ENCODE measurements around the gene CCNB1IP1.
"Not testable (repeated sequence)": the region's sequence is repeated elsewhere in the genome, so short reads cannot be mapped to it uniquely, and the experiment has no call there.

The CCNB1IP1 gene

GRCh38 chr14:20345366-20345765, 12.3 kb upstream of the CCNB1IP1 start:
- Mint-ChIP-seq H3K9me3 (no peaks in the 10 kb centered on the region), H3K4me1 (peaks cover 22% of the 10 kb centered on the region), H3K4me3 (no peak overlapping the region), H3K27me3 (no peaks in the 10 kb centered on the region), H3K27ac (peak overlapping the region in 1 of 2 donors; percentile 23)
- DNase-seq: no peak
- ATAC-seq: no peak

- H3K4me3 Mint-ChIP-seq: peak overlapping the region; percentile 87 to 93
- H3K27ac Mint-ChIP-seq: peak overlapping the region; percentile 91 to 98
- H3K4me1 Mint-ChIP-seq: peaks cover 22% of the 10 kb centered on the region
- DNase-seq (no peak), ATAC-seq (no peak)
- H3K27me3 Mint-ChIP-seq: no peaks in the 10 kb centered on the region
- no peaks in the 10 kb centered on the region for H3K9me3 Mint-ChIP-seq
Measured at GRCh38 chr14:20343862-20344220, 10.8 kb upstream of the CCNB1IP1 start.

GRCh38 chr14:20343092-20343861, 10.2 kb upstream of the CCNB1IP1 start, which contains the start of gene PARP2:
TSS of gene PARP2 (plus strand) at chr14:20343635. CDS start at chr14:20343642, 7 bp downstream.
- DNase-seq (peak; percentile 97 to 98), ATAC-seq (peak; percentile 97)
- no peaks in the 10 kb centered on the region for H3K27me3 Mint-ChIP-seq
- no peaks in the 10 kb centered on the region for H3K9me3 Mint-ChIP-seq
- peak within 1 kb of the TSS; percentile 97 to 98 for H3K27ac Mint-ChIP-seq
- H3K4me1 Mint-ChIP-seq: peaks cover 22% of the 10 kb centered on the region
- peak within 1 kb of the TSS; percentile 87 to 93 for H3K4me3 Mint-ChIP-seq

- H3K27me3 Mint-ChIP-seq: no peaks in the 10 kb centered on the region
- H3K4me3 Mint-ChIP-seq: no peak overlapping the region
- H3K4me1 Mint-ChIP-seq: peaks cover 22% of the 10 kb centered on the region
- DNase-seq: no peak
- no peaks in the 10 kb centered on the region for H3K9me3 Mint-ChIP-seq
- peak overlapping the region in 1 of 2 donors; percentile 86 for H3K27ac Mint-ChIP-seq
- no peak for ATAC-seq
Measured at GRCh38 chr14:20341646-20342045, 8.6 kb upstream of the CCNB1IP1 start.

- H3K4me1 Mint-ChIP-seq: peaks cover 22% of the 10 kb centered on the region
- not testable (repeated sequence) for H3K27me3 Mint-ChIP-seq, ATAC-seq, H3K4me3 Mint-ChIP-seq, H3K27ac Mint-ChIP-seq, H3K9me3 Mint-ChIP-seq, DNase-seq
Measured at GRCh38 chr14:20341032-20341431, 8.0 kb upstream of the CCNB1IP1 start.

- no peak for ATAC-seq
- Mint-ChIP-seq H3K4me1 (peaks cover 33% of the 10 kb centered on the region), H3K9me3 (no peaks in the 10 kb centered on the region), H3K27me3 (no peaks in the 10 kb centered on the region), H3K4me3 (no peak overlapping the region), H3K27ac (peak overlapping the region in 1 of 2 donors; percentile 87)
- no peak for DNase-seq
Measured at GRCh38 chr14:20334017-20334416, 938 bp upstream of the CCNB1IP1 start.

GRCh38 chr14:20333494-20333841, 389 bp upstream of the CCNB1IP1 start:
- Mint-ChIP-seq H3K4me3 (peak overlapping the region; percentile 83 to 95), H3K9me3 (no peaks in the 10 kb centered on the region), H3K27ac (peak overlapping the region; percentile 87 to 88), H3K27me3 (no peaks in the 10 kb centered on the region), H3K4me1 (peaks cover 38% of the 10 kb centered on the region)
- DNase-seq (no peak), ATAC-seq (peak; percentile 27)

GRCh38 chr14:20332431-20332787, 670 bp downstream of the CCNB1IP1 start:
- DNase-seq (no peak), ATAC-seq (no peak)
- H3K9me3 Mint-ChIP-seq: no peaks in the 10 kb centered on the region
- peak overlapping the region; percentile 87 to 88 for H3K27ac Mint-ChIP-seq
- H3K27me3 Mint-ChIP-seq: no peaks in the 10 kb centered on the region
- peak overlapping the region; percentile 83 to 95 for H3K4me3 Mint-ChIP-seq
- peaks cover 46% of the 10 kb centered on the region for H3K4me1 Mint-ChIP-seq

GRCh38 chr14:20331053-20331613, 1.9 kb downstream of the CCNB1IP1 start:
- H3K4me1 Mint-ChIP-seq: peaks cover 49% of the 10 kb centered on the region
- no peak for ATAC-seq
- H3K4me3 Mint-ChIP-seq: peak overlapping the region; percentile 53 to 75
- DNase-seq: no peak
- H3K27ac Mint-ChIP-seq: peak overlapping the region in 1 of 2 donors; percentile 52
- H3K9me3 Mint-ChIP-seq: no peaks in the 10 kb centered on the region
- H3K27me3 Mint-ChIP-seq: no peaks in the 10 kb centered on the region

GRCh38 chr14:20329355-20329754, 3.7 kb downstream of the CCNB1IP1 start:
- no peak overlapping the region for H3K4me3 Mint-ChIP-seq
- H3K9me3 Mint-ChIP-seq: no peaks in the 10 kb centered on the region
- DNase-seq: no peak
- no peak for ATAC-seq
- no peak overlapping the region for H3K27ac Mint-ChIP-seq
- H3K27me3 Mint-ChIP-seq: no peaks in the 10 kb centered on the region
- H3K4me1 Mint-ChIP-seq: peaks cover 49% of the 10 kb centered on the region

- Mint-ChIP-seq H3K9me3 (no peaks in the 10 kb centered on the region), H3K4me1 (peaks cover 49% of the 10 kb centered on the region), H3K4me3 (no peak overlapping the region), H3K27me3 (no peaks in the 10 kb centered on the region), H3K27ac (peak overlapping the region in 1 of 2 donors; percentile 84)
- ATAC-seq: no peak
- DNase-seq: no peak
Measured at GRCh38 chr14:20328705-20329104, 4.4 kb downstream of the CCNB1IP1 start.

- H3K27ac Mint-ChIP-seq: peak overlapping the region in 1 of 2 donors; percentile 15
- H3K4me1 Mint-ChIP-seq: peaks cover 48% of the 10 kb centered on the region
- peak overlapping the region; percentile 8 to 62 for H3K4me3 Mint-ChIP-seq
- DNase-seq (peak in 1 of 2 donors; percentile 16), ATAC-seq (no peak)
- H3K9me3 Mint-ChIP-seq: no peaks in the 10 kb centered on the region
- H3K27me3 Mint-ChIP-seq: no peaks in the 10 kb centered on the region
Measured at GRCh38 chr14:20327005-20327869, 5.8 kb downstream of the CCNB1IP1 start.

- Mint-ChIP-seq H3K4me3 (no peak overlapping the region), H3K9me3 (no peaks in the 10 kb centered on the region), H3K27ac (no peak overlapping the region), H3K4me1 (peaks cover 5% of the 10 kb centered on the region), H3K27me3 (no peaks in the 10 kb centered on the region)
- DNase-seq (no peak), ATAC-seq (no peak)
Measured at GRCh38 chr14:20317720-20318119, 15.4 kb downstream of the CCNB1IP1 start.

- DNase-seq (no peak), ATAC-seq (no peak)
- peaks cover 5% of the 10 kb centered on the region for H3K4me1 Mint-ChIP-seq
- no peaks in the 10 kb centered on the region for H3K9me3 Mint-ChIP-seq
- no peaks in the 10 kb centered on the region for H3K27me3 Mint-ChIP-seq
- H3K4me3 Mint-ChIP-seq: no peak overlapping the region
- peak overlapping the region in 1 of 2 donors; percentile 67 for H3K27ac Mint-ChIP-seq
Measured at GRCh38 chr14:20314026-20314425, 19.1 kb downstream of the CCNB1IP1 start.

GRCh38 chr14:20306079-20306423, 27.0 kb downstream of the CCNB1IP1 start:
- peak overlapping the region; percentile 82 to 93 for H3K4me3 Mint-ChIP-seq
- H3K27ac Mint-ChIP-seq: peak overlapping the region in 1 of 2 donors; percentile 92
- H3K4me1 Mint-ChIP-seq: peaks cover 15% of the 10 kb centered on the region
- ATAC-seq: no peak
- H3K9me3 Mint-ChIP-seq: no peaks in the 10 kb centered on the region
- no peak for DNase-seq
- H3K27me3 Mint-ChIP-seq: no peaks in the 10 kb centered on the region
